AG04450 (cell line): ENCODE data around the gene CEP72. TPM values are rescaled to one million over a fixed set of nuclear protein-coding genes. Genes with fewer than 3 reads are reported as not detected.
"Not testable (repeated sequence)": the region's sequence is repeated elsewhere in the genome, so short reads cannot be mapped to it uniquely, and the experiment has no call there.

Experiments used
- CTCF ChIA-PET: fragments of 300-600, 350-600 bp; formaldehyde crosslinking; extraction: SDS; loops from one replicate; lab custom pipeline; 2022; ENCODE audit warnings: antibody characterized with exemption, inconsistent platforms; lab: Charles Lee
- POLR2A ChIA-PET: fragments of 350-600 bp; formaldehyde crosslinking; extraction: SDS; loops from one replicate; lab custom pipeline; 2021; ENCODE audit warnings: antibody characterized with exemption, inconsistent platforms; lab: Yijun Ruan, JAX
- DNase-seq: peaks from one replicate; pipeline ENCODE4 v3.0.0-alpha.2; 2011; ENCODE audit warnings: low read depth, low spot score
- H3K27ac ChIP-seq: one replicate; pipeline ENCODE4 v1.5.1; 2012; ENCODE audit warnings: low read depth, low read length, control low read depth
- H3K27me3 ChIP-seq: one replicate; pipeline ENCODE4 v1.6.0; 2012; ENCODE audit warnings: low read length; ENCODE audit not compliant: control insufficient read depth, insufficient read depth
- H3K4me3 ChIP-seq: 2 replicates; pipeline ENCODE4 v1.5.1; 2011; ENCODE audit warnings: mild to moderate bottlenecking, low read depth, low read length, control low read depth
- H3K9me3 ChIP-seq: 2 replicates; pipeline ENCODE4 v1.5.1; 2012; ENCODE audit warnings: low read length; ENCODE audit not compliant: control insufficient read depth, insufficient read depth
- polyA plus RNA-seq: library from polyadenylated mRNA; depleted of rRNA; stranded (reverse); fragments of >200 nt; gene quantifications from 2 replicates; pipeline ENCODE4 v1.2.3, GENCODE V29; 2011
- TF ChIP-seq, protein P1 (sequence below): IDR thresholded peaks from 2 replicates; pipeline ENCODE4 v1.5.1; 2011; ENCODE audit warnings: low read depth, low read length, control low read depth, inconsistent platforms

The CEP72 gene
- polyA plus RNA-seq, 1 experiment = 0.66 TPM

DNA sequence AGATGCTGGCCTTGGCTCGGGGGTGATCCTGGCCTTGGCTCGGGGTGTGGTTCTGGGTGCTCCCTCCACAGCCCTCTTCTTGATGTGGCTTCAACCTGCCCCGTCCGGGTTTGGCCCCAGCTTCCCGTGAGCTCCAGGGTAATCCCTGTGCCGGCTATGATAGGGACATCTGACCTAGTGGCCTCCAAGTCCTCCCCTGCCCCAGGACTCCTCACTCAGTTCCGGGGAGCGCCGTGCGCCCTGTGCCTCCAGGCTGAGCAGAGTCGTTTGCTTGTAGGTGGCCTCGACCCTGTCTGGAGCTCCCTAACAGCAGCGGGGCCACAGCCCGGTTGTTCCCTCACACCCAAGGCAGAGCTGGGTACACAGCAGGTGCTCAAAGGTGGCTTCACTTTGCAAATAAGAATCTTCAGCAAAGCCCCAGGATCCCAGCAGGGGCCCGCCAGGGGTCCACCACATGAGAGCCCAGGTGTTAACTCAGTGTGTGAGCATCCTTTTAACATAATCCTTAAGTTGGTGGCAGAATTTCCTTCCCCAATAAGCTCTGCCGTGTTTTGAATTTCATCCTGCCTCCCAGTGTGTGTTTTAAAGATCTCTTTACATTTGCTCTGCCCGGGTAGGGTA lies 32.3 kb upstream of the CEP72 start:
- ChIA-PET CTCF (no interaction called here), POLR2A (no interaction called here)
- H3K27me3 ChIP-seq = peaks cover 27% of the 10 kb centered on the region

DNA sequence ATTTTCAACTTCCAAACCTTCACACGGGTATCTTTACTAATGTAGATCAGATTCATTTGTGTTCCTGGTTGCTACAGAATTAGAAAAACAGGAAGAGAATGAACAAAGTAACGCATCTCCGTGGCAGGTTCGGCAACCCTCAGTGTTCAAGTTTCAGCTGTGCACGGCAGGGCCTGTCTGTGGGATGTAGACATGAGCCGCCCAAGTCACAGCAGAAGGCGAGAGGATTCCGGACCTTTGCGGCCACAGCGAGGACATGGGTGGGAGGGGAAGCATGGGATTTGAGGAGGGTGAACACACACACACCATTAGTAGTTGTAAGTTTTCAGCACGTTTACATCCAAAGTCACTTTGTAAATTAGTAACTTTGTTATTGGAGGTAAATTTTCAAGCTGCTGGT lies 31.7 kb upstream of the CEP72 start:
- no peak for DNase-seq
- Histone ChIP-seq H3K27ac (no peak overlapping the region), H3K4me3 (no peak overlapping the region), H3K27me3 (peaks cover 27% of the 10 kb centered on the region), H3K9me3 (peaks cover 8% of the 10 kb centered on the region)
- TF ChIP-seq, protein P1, sequence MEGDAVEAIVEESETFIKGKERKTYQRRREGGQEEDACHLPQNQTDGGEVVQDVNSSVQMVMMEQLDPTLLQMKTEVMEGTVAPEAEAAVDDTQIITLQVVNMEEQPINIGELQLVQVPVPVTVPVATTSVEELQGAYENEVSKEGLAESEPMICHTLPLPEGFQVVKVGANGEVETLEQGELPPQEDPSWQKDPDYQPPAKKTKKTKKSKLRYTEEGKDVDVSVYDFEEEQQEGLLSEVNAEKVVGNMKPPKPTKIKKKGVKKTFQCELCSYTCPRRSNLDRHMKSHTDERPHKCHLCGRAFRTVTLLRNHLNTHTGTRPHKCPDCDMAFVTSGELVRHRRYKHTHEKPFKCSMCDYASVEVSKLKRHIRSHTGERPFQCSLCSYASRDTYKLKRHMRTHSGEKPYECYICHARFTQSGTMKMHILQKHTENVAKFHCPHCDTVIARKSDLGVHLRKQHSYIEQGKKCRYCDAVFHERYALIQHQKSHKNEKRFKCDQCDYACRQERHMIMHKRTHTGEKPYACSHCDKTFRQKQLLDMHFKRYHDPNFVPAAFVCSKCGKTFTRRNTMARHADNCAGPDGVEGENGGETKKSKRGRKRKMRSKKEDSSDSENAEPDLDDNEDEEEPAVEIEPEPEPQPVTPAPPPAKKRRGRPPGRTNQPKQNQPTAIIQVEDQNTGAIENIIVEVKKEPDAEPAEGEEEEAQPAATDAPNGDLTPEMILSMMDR = no peak
- POLR2A ChIA-PET = no interaction called here
- CTCF ChIA-PET = no interaction called here

More for the DNA sequence above, 32.3 kb upstream of the CEP72 start:
- no peak overlapping the region for H3K4me3 ChIP-seq
- H3K9me3 ChIP-seq = peaks cover 8% of the 10 kb centered on the region
- H3K27ac ChIP-seq = no peak overlapping the region
- TF ChIP-seq, protein P1 = no peak
- no peak for DNase-seq

DNA sequence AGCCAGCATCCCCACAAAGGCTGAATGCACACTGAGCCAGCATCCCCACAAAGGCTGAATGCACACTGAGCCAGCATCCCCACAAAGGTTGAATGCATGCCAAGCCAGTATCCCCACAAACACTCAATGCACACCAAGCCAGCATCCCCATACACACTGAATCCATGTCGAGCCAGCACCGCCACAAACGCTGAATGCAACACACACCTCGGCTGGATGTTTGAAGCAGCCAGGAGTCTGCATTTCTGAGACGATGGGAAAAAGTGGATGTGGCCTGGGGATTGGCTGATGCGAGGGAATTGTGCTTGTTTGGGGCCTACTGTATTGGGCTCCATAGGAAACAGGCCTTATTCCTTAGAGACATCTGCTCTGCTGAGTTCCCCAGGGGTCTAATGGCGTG lies 30.9 kb upstream of the CEP72 start:
- Histone ChIP-seq H3K9me3 (peaks cover 8% of the 10 kb centered on the region), H3K27me3 (peaks cover 25% of the 10 kb centered on the region), H3K4me3 (no peak overlapping the region), H3K27ac (no peak overlapping the region)
- DNase-seq = no peak
- TF ChIP-seq, protein P1 = no peak
- CTCF ChIA-PET = no interaction called here
- POLR2A ChIA-PET = no interaction called here

DNA sequence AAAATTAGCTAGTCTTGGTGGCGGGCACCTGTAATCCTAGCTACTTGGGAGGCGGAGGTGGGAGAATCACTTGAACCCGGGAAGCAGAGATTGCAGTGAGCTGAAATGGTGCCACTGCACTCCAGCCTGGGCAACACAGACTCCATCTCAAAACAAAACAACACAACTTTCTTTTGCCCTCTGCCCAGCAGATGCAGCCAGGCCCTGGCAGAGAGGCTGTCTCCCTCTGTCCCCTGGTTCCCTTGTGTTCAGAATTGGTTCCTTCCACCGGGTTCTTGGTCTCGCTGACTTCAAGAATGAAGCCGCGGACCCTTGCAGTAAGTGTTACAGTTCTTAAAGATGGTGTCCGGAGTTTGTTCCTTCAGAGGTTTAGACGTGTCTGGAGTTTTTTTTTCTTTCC lies 30.2 kb upstream of the CEP72 start:
- ChIA-PET POLR2A (no interaction called here), CTCF (no interaction called here)
- H3K27ac ChIP-seq = no peak overlapping the region
- H3K4me3 ChIP-seq = no peak overlapping the region
- peaks cover 23% of the 10 kb centered on the region for H3K27me3 ChIP-seq
- no peak for DNase-seq
- TF ChIP-seq, protein P1 = no peak
- H3K9me3 ChIP-seq = peaks cover 8% of the 10 kb centered on the region; the same call in 1 of the 2 replicates

DNA sequence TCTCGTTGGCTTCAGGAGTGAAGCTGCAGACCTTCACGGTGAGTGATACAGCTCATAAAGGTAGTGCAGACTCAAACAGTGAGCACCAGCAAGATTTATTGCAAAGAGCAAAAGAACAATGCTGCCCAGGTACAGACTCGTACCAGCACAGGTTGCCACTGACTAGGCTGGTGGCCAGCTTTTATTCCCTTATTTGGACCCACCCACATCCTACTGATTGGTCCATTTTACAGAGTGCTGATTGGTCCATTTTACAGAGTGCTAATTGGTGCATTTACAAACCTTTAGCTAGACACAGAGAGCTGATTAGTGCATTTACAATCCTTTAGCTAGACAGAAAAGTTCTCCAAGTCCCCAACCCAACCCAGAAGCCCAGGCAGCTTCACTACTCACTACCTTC lies 29.7 kb upstream of the CEP72 start:
- DNase-seq, H3K4me3 ChIP-seq, POLR2A ChIA-PET, CTCF ChIA-PET, H3K9me3 ChIP-seq, H3K27ac ChIP-seq: not testable (repeated sequence)
- H3K27me3 ChIP-seq = peaks cover 23% of the 10 kb centered on the region
